ENCODE data around the gene PLEKHB2. TPM values are rescaled to one million over a fixed set of nuclear protein-coding genes. Genes with fewer than 3 reads are reported as not detected.
"Not testable (repeated sequence)": the region's sequence is repeated elsewhere in the genome, so short reads cannot be mapped to it uniquely, and the experiment has no call there.

The PLEKHB2 gene, protein sequence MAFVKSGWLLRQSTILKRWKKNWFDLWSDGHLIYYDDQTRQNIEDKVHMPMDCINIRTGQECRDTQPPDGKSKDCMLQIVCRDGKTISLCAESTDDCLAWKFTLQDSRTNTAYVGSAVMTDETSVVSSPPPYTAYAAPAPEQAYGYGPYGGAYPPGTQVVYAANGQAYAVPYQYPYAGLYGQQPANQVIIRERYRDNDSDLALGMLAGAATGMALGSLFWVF
- total RNA-seq = 10 to 100 TPM; 58.5 to 64.3 TPM

DNA sequence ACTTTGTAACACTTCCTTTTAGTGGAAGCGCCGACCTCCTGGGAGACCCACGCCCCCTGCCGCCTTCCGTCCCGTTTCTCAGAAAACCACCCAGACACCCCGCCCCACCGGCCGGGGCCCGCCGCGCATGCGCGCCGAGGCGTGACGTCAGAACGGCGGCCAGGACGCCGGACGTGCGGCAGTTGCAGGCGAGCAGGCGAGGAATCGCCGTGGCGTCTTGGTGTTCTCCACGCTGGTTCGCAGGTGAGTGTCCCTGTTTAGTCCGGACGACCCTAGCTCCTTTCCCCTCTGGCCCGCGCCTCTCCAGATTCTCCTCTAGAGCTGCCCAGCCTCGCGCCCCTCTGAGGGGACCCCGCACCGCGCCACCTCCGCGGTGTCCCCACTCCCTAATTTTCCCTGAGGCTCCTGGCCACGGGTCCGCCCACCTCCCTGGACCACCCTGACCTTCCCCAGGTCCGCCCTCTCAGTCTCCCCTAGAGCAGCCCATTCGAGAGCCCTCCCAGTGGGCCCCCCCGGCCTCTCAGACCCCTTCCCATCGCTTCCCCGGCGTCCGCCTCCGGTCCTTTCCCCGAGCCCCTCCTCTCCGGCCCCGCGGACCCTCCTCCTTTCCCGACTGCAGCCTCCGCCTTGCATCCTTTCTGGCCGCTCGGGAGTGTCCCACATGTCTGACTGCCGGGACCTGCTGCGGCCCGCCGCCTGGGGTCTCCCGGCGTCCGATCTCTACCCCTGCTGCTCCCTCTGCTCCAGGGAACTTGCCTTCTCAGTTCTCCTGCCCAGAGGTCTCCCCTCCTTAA, at the start of gene PLEKHB2:
Gene PLEKHB2 (plus strand): TSS at position 181 of the 794 bp plus-strand sequence. CDS start 15,606 bp downstream, outside the sequence.
- Mint-ChIP-seq H3K27ac (peak within 1 kb of the TSS; percentile 93), H3K9me3 (ENCODE audit: low read depth) (no peaks in the 10 kb centered on the region), H3K4me3 (peak within 1 kb of the TSS; percentile 93), H3K36me3 (peaks cover 20% of the 10 kb centered on the region), H3K27me3 (no peaks in the 10 kb centered on the region), H3K4me1 (peaks cover 48% of the 10 kb centered on the region)
- CTCF ChIA-PET = interaction anchor here (3.3 kb wide), 1 partner anchor 12 kb away, joined by 22 read pairs; the partner anchor contains the start of gene FAM168B
- peak; percentile 82 for ATAC-seq
- DNase-seq = peak; percentile 95

DNA sequence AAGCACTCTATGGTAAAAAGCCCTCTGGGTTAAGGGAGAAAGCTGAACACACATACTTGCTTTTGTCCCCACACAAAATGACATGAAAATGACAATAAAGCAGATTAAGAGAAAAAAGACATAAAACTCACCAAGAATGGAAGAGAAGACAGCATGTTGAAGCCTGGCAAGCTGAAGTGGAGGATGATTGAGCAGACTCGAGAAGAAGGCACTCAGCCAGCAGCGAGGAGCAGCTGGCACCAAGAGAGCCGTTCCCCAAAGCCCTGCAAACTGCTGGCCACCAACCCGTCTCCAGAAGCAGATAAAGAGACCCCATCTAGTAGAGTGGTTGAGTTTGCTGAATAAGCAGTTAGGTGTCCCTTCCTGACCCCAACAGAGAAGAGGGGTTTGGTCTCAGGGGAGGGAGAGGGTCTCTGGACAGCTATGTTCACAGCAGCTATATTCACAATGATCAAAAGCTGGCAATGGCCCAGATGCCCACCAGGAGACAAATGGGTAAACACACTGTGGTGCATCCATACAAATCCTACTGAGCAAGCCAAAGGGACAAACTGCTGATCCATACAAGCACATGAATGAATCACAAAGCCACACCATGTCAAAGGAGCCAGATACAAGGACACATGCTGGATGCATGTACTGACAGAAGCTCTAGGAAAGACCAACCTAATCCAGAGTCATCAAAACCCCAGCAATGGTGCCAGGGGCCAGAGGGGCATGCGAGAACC, 48.8 kb upstream of the PLEKHB2 start:
- no peak overlapping the region for H3K27ac Mint-ChIP-seq
- DNase-seq = no peak
- H3K9me3 Mint-ChIP-seq (ENCODE audit: low read depth) = no peaks in the 10 kb centered on the region
- CTCF ChIA-PET = no interaction called here
- no peak overlapping the region for H3K4me3 Mint-ChIP-seq
- peaks cover 31% of the 10 kb centered on the region for H3K36me3 Mint-ChIP-seq
- ATAC-seq = no peak
- H3K4me1 Mint-ChIP-seq = peaks cover 2% of the 10 kb centered on the region
- H3K27me3 Mint-ChIP-seq = no peaks in the 10 kb centered on the region

DNA sequence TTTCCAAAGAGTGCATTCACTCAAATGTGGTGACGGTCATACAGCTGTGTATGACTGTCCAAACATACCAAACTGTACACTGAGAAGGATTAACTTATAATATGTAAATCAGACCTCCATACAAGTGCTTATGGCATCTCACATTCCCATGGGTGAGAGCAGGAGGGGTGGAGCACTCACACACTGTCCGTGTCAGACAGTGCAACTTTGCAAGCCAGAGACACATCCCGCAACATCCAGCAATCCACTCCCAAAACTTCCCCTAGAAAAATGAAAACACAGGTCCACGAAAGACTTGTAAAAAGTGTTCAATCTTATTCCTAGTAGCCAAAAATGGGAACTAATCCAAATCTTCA, 48.2 kb upstream of the PLEKHB2 start:
- Mint-ChIP-seq H3K9me3 (ENCODE audit: low read depth) (no peaks in the 10 kb centered on the region), H3K36me3 (peaks cover 28% of the 10 kb centered on the region), H3K27ac (no peak overlapping the region), H3K27me3 (no peaks in the 10 kb centered on the region), H3K4me3 (no peak overlapping the region), H3K4me1 (peaks cover 4% of the 10 kb centered on the region)
- DNase-seq (no peak), ATAC-seq (no peak)
- CTCF ChIA-PET = no interaction called here

DNA sequence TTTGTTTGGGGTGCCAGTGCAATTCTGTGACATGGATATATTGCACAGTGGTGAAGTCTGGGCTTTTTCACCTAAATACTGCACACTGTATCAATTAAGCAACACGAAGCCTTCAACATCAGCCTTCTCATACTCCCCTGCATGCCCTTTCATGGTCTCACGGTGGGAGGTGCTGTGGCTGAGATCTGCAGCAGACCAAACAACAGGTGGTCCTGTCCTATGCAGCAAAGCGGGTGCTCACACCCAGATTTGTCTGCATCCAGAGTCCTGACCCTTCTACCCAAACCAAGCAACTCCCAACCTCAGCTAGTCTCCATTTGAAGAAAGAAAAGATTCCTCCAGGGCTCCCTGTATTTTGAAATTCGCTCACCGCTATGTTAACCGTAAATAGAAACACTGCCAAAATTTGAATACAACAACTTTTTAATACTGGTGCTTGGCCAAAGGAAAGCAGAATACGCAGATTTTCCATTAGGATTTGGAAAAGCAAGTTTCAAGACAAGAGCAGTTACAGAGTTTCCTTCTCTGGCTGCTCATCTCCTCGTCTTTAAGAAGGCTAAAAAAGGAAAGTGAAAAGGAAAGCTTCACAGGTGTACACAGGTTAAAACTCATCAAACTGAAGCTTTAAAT, 46.8 kb upstream of the PLEKHB2 start:
- peaks cover 11% of the 10 kb centered on the region for H3K4me1 Mint-ChIP-seq
- H3K9me3 Mint-ChIP-seq (ENCODE audit: low read depth) = no peaks in the 10 kb centered on the region
- CTCF ChIA-PET = interaction anchor here (1.5 kb wide), 1 partner anchor 261 kb away, joined by 4 read pairs; no protein-coding TSS in a partner anchor

DNA sequence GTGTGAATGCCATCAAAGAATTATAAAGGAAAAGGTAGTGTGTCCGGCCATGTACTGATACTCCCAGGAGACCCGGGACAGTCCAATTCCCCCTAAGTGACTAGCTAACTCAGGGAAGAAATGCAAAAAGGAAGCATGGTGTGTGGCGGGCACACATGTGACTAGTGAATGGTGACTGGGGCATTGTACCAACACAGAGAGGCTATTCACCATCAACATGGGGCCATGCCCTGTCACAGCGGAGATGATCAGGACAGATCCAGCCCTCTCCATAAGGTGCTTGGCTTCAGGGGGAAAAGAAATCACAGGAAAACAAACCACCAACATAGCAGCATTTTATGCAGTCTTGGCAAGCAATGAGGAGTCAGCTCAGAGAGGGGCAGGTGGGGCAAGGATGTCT, 46.2 kb upstream of the PLEKHB2 start:
- ATAC-seq (no peak), DNase-seq (no peak)
- CTCF ChIA-PET = interaction anchor here (1.5 kb wide), 1 partner anchor 261 kb away, joined by 4 read pairs; no protein-coding TSS in a partner anchor
- H3K4me1 Mint-ChIP-seq = peaks cover 13% of the 10 kb centered on the region
- H3K9me3 Mint-ChIP-seq (ENCODE audit: low read depth) = no peaks in the 10 kb centered on the region
- H3K27me3 Mint-ChIP-seq = no peaks in the 10 kb centered on the region
- peaks cover 31% of the 10 kb centered on the region for H3K36me3 Mint-ChIP-seq
- H3K4me3 Mint-ChIP-seq = no peak overlapping the region
- H3K27ac Mint-ChIP-seq = no peak overlapping the region

More for the DNA sequence above, 46.8 kb upstream of the PLEKHB2 start:
- Mint-ChIP-seq H3K27ac (no peak overlapping the region), H3K4me3 (no peak overlapping the region), H3K27me3 (no peaks in the 10 kb centered on the region), H3K36me3 (peaks cover 27% of the 10 kb centered on the region)
- ATAC-seq = no peak
- no peak for DNase-seq

DNA sequence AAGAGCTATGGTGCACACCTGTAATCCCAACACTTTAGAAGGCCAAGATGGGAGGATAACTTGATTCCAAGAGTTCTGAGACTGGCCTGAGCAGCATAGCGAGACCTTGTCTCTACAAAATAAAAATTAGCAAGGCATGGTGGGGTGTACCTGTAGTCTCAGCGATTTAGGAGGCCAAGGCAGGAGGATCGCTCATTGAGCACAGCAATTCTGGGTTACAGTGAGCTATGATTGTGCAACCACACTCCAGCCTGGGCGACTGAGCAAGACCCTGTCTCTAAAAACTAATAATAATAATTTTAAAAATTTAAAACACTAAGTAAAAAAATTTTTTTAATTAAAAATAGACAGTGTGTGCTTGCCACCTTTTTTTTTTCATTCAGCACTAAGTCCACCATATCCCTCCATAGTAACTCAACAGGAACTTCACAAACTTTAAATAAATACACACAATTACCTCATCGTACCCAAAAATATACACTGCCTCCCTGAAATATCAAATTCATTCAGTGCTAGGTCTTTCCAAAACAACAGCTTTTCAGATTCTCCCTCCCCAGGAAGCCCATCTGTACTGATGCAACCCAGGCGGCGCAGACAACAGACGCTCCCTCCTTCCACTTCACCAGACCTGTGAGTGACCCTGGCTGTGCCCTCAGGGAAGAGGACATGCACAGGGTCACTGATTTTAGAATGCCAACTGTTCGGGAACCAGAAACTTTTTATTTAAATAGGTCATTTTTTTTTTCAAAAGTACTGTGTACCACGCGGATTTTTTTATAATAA, 41.4 kb upstream of the PLEKHB2 start:
- H3K4me1 Mint-ChIP-seq = peaks cover 21% of the 10 kb centered on the region
- ATAC-seq (no peak), DNase-seq (no peak)
- no peaks in the 10 kb centered on the region for H3K9me3 Mint-ChIP-seq (ENCODE audit: low read depth)
- no peaks in the 10 kb centered on the region for H3K27me3 Mint-ChIP-seq
- H3K36me3 Mint-ChIP-seq = peaks cover 46% of the 10 kb centered on the region
- H3K27ac Mint-ChIP-seq = no peak overlapping the region
- CTCF ChIA-PET = no interaction called here
- H3K4me3 Mint-ChIP-seq = no peak overlapping the region

DNA sequence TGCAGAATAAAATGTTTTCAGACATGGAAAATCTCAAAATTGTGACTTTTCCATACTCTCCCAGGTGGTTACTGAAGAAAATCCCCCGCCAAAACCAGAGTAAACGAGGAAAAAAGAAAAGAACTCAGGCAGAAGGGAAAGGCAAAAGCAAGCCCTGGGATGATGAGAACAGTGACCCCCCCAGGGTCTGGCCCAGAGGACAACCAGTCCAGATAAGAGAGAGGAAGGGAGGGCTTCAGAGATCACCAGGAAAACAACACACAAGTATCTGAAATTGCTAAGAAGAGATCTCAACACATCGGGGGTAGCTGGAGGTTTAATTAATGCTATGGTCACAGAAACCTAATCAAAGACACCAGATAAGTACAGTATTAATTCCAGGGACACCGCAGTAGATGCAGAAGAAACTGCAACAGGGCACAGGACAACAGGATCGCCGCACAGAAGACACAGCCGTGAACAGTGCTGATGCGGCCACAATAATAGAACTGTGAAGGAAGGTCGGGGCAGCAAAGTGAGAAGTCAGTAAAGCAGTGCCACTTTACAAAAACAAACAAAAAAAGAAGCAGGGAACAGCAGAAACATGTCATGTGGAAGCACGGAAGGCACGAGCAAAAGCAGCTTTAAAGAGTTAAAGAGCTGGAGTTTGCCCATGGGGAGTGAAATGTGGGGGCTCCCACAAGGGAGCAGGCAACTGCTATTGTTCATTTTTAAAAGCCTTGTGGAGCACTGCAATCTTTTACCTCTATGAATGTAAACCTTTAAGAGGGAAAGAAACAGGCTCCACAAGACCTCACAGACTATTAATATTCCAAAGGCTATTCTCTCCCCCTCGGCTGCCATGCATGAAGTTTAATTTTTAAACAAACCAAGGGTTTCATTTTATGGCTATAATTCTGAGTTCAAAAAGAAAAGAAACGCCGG, 40.3 kb upstream of the PLEKHB2 start:
- Mint-ChIP-seq H3K4me1 (peaks cover 21% of the 10 kb centered on the region), H3K9me3 (ENCODE audit: low read depth) (no peaks in the 10 kb centered on the region), H3K36me3 (peaks cover 51% of the 10 kb centered on the region), H3K27me3 (no peaks in the 10 kb centered on the region), H3K27ac (no peak overlapping the region), H3K4me3 (no peak overlapping the region)
- CTCF ChIA-PET = interaction anchor here (0.6 kb wide), 1 partner anchor 452 kb away, joined by 3 read pairs; no protein-coding TSS in a partner anchor
- ATAC-seq (no peak), DNase-seq (no peak)

DNA sequence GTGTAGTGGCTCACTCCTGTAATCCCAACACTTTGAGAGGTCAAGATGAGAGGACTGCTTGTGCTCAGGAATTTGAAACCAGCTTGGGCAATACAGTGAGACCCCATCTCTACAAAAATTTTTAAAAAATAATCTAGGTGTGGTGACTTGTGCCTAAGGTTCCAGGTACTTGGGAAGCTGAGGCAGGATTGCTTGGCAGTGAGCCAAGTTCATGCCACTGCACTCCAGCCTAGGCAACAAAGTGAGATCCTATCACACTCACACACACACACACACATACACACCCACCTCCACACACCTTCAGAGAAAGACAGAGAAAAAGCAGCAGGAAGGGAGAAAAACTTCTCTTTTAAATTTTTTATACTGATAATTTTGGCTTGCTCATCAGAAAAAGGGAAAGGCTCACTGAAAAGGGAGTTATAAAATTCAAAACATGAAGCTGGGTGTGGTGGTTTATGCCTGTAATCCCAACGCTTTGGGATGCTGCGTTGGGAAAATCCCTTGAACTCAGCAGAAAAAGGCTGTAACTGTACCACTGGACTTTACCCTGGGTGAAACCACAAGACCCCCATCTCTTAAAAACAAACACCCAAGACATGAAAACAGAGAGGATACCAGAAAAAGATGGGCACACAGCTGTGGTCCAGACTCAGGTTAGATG, 37.5 kb upstream of the PLEKHB2 start:
- H3K27ac Mint-ChIP-seq = peak overlapping the region; percentile 11
- H3K4me1 Mint-ChIP-seq = peaks cover 18% of the 10 kb centered on the region
- no peak for DNase-seq
- no peak for ATAC-seq
- no peak overlapping the region for H3K4me3 Mint-ChIP-seq
- H3K36me3 Mint-ChIP-seq = peaks cover 58% of the 10 kb centered on the region
- H3K27me3 Mint-ChIP-seq = no peaks in the 10 kb centered on the region
- no peaks in the 10 kb centered on the region for H3K9me3 Mint-ChIP-seq (ENCODE audit: low read depth)
- CTCF ChIA-PET = no interaction called here

DNA sequence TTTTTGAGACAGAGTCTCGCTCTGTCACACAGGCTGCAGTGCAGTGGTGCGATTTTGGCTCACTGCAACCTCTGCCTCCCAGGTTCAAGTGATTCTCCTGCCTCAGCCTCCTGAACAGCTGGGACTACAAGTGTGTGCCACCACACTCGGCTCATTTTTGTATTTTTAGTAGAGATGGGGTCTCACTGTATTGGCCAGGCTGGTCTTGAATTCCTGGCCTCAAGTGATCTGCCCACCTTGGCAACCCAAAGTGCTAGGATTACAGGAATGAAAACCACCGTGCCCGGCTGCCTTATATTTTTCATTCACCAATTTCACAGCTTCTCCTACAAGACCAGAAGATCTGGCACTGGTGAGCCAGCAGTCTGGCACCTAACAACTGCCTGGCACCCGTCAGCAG, 37.0 kb upstream of the PLEKHB2 start:
- ATAC-seq; CTCF ChIA-PET; H3K27me3 Mint-ChIP-seq; H3K27ac Mint-ChIP-seq; H3K9me3 Mint-ChIP-seq (ENCODE audit: low read depth); DNase-seq; H3K4me3 Mint-ChIP-seq: not testable (repeated sequence)
- Mint-ChIP-seq H3K4me1 (peaks cover 15% of the 10 kb centered on the region), H3K36me3 (peaks cover 56% of the 10 kb centered on the region)

DNA sequence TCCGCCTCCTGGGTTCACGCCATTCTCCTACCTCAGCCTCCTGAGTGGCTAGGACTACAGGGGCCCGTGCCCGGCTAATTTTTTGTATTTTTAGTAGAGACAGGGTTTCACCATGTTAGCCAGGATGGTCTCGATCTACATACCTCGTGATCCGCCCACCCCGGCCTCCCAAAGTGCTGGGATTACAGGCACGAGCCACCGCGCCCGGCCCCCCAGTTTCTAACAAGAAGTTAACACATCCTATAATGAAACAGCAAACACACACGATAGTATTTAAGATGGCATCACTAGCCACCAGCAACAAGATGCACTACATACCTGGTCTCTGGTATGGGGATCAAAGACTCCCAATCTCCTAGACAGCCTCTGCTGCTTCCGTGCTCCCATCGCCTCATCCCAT, 29.6 kb upstream of the PLEKHB2 start:
- H3K27ac Mint-ChIP-seq; CTCF ChIA-PET; H3K9me3 Mint-ChIP-seq (ENCODE audit: low read depth); H3K27me3 Mint-ChIP-seq; DNase-seq; H3K4me3 Mint-ChIP-seq; ATAC-seq: not testable (repeated sequence)
- H3K4me1 Mint-ChIP-seq = peaks cover 23% of the 10 kb centered on the region
- peaks cover 49% of the 10 kb centered on the region for H3K36me3 Mint-ChIP-seq

DNA sequence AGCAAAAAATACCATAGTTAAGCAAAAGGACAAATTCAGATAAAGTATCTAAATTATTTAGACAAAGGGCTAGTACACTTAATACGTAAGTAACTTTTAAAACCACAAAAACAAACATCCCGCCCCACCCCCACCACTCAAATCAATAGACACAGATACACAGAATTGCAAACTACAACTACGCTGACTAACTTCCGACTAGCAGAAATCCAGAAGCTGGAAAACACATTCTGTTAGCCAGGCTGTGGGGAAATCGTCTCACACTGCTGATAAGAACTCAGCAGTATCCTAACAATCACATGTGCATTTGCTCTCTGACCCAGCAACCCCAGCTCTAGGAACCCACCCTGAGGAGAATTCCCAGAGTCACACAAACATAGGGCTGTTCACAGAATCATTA, 28.4 kb upstream of the PLEKHB2 start:
- Mint-ChIP-seq H3K27ac (peak overlapping the region; percentile 1), H3K36me3 (peaks cover 46% of the 10 kb centered on the region), H3K4me3 (no peak overlapping the region), H3K9me3 (ENCODE audit: low read depth) (no peaks in the 10 kb centered on the region), H3K27me3 (no peaks in the 10 kb centered on the region), H3K4me1 (peaks cover 25% of the 10 kb centered on the region)
- CTCF ChIA-PET = interaction anchor here (0.9 kb wide), 1 partner anchor 10 kb away, joined by 4 read pairs; no protein-coding TSS in a partner anchor
- DNase-seq (no peak), ATAC-seq (no peak)

Measured in activated CD8-positive, alpha-beta memory T cell treated with anti-CD3 and anti-CD28 coated beads, Interleukin-2, amount 10 ng/mL, durations not matched to agents 7 days and 5 days (primary cell).